ENCODE results near the gene HTR1B. TPM values are rescaled to one million over a fixed set of nuclear protein-coding genes. Genes with fewer than 3 reads are reported as not detected.
A peak's percentile ranks its signal among the peaks of the same experiment; 100 is the strongest.

The HTR1B gene
- total and polyA plus RNA-seq, 2 experiments from 2014 or later, result not detected

GRCh38 chr6:77461796-77462195, 1.5 kb downstream of the HTR1B start:
- TF ChIP-seq EZH2phosphoT487 (IDR thresholded peaks at IDR 0.05; ENCODE audit: insufficient read depth, low read depth) (no peak), EZH2 (IDR thresholded peaks at IDR 0.05; ENCODE audit: insufficient read depth, poor library complexity, severe bottlenecking) (no peak)
- Histone ChIP-seq H3K79me2 (ENCODE audit: insufficient read depth) (no peaks in the 10 kb centered on the region), H3K36me3 (ENCODE audit: low read depth) (no peaks in the 10 kb centered on the region), H3K4me2 (ENCODE audit: unreplicated experiment) (no peak overlapping the region), H3K9ac (no peak overlapping the region), H3K27me3 (replicated peaks; ENCODE audit: insufficient read depth) (peaks cover 41% of the 10 kb centered on the region), H4K20me1 (ENCODE audit: insufficient read depth) (no peaks in the 10 kb centered on the region), H3K27ac (no peak overlapping the region), H3F3A (ENCODE audit: insufficient read depth) (peaks cover 8% of the 10 kb centered on the region), H3K9me2 (ENCODE audit: insufficient read depth) (no peaks in the 10 kb centered on the region), H3K4me1 (ENCODE audit: insufficient read depth) (peaks cover 9% of the 10 kb centered on the region), H3K9me3 (ENCODE audit: low read depth) (no peaks in the 10 kb centered on the region), H2AFZ (no peak overlapping the region), H3K4me3 (no peak overlapping the region)
- no peak for DNase-seq
- WGBS, 2 experiments (ENCODE audit: low coverage in 1 of 2, low lambda C conversion rate in 2 of 2, missing lambda C conversion rate in 2 of 2), result 64 to 68% methylated on average over 8 of the region's 8 CpGs
- in situ Hi-C loops (cut with MboI), result loop anchor here (25.0 kb wide), 1 partner anchor 1524 kb away; no protein-coding TSS in a partner anchor

GRCh38 chr6:77458421-77458820, 4.9 kb downstream of the HTR1B start:
- in situ Hi-C loops (cut with MboI), result loop anchor here (10.0 to 25.0 kb wide), 2 partner anchors 764 to 1521 kb away; no protein-coding TSS in a partner anchor
- WGBS, 2 experiments (ENCODE audit: low coverage in 1 of 2, low lambda C conversion rate in 2 of 2, missing lambda C conversion rate in 2 of 2), result 88 to 91% methylated on average over 1 of the region's 1 CpG
- TF ChIP-seq EZH2phosphoT487 (IDR thresholded peaks at IDR 0.05; ENCODE audit: insufficient read depth, low read depth), result no peak
- TF ChIP-seq EZH2 (IDR thresholded peaks at IDR 0.05; ENCODE audit: insufficient read depth, poor library complexity, severe bottlenecking), result no peak
- Histone ChIP-seq H4K20me1 (ENCODE audit: insufficient read depth) (no peaks in the 10 kb centered on the region), H3K79me2 (ENCODE audit: insufficient read depth) (no peaks in the 10 kb centered on the region), H2AFZ (no peak overlapping the region), H3F3A (ENCODE audit: insufficient read depth) (peaks cover 16% of the 10 kb centered on the region), H3K4me2 (ENCODE audit: unreplicated experiment) (no peak overlapping the region), H3K27me3 (replicated peaks; ENCODE audit: insufficient read depth) (peaks cover 16% of the 10 kb centered on the region), H3K9me2 (ENCODE audit: insufficient read depth) (no peaks in the 10 kb centered on the region), H3K4me1 (ENCODE audit: insufficient read depth) (peaks cover 34% of the 10 kb centered on the region), H3K9me3 (ENCODE audit: low read depth) (no peaks in the 10 kb centered on the region), H3K36me3 (ENCODE audit: low read depth) (no peaks in the 10 kb centered on the region), H3K9ac (no peak overlapping the region), H3K27ac (no peak overlapping the region), H3K4me3 (no peak overlapping the region)
- DNase-seq, result no peak

- Histone ChIP-seq H3K4me3 (no peak overlapping the region), H3K9ac (0 out of 2 replicates have a peak overlapping the region, but pooled peaks have one; percentile 4)
These were observed 5.5 kb downstream of the HTR1B start for GRCh38 chr6:77457720-77458349.

GRCh38 chr6:77456531-77457248, 6.6 kb downstream of the HTR1B start:
- H4K20me1 ChIP-seq (ENCODE audit: insufficient read depth), result no peaks in the 10 kb centered on the region
- H3K9ac ChIP-seq, result peak overlapping the region; percentile 19; the same call in 1 of the 2 replicates
- in situ Hi-C loops (cut with MboI), result loop anchor here (10.0 to 25.0 kb wide), 2 partner anchors 762 to 1519 kb away; no protein-coding TSS in a partner anchor
- peak overlapping the region; percentile 52 for H3K4me2 ChIP-seq (ENCODE audit: unreplicated experiment)
- H2AFZ ChIP-seq, result peak overlapping the region; percentile 49
- H3K36me3 ChIP-seq (ENCODE audit: low read depth), result no peaks in the 10 kb centered on the region
- DNase-seq, result peak; percentile 97
- peaks cover 16% of the 10 kb centered on the region for H3F3A ChIP-seq (ENCODE audit: insufficient read depth)
- H3K9me3 ChIP-seq (ENCODE audit: low read depth), result no peaks in the 10 kb centered on the region
- H3K4me3 ChIP-seq, result no peak overlapping the region
- TF ChIP-seq EZH2 (IDR thresholded peaks at IDR 0.05; ENCODE audit: insufficient read depth, poor library complexity, severe bottlenecking) (no peak), EZH2phosphoT487 (IDR thresholded peaks at IDR 0.05; ENCODE audit: insufficient read depth, low read depth) (no peak)
- no peaks in the 10 kb centered on the region for H3K27me3 ChIP-seq (replicated peaks; ENCODE audit: insufficient read depth)
- H3K27ac ChIP-seq, result peak overlapping the region; percentile 76
- WGBS, 2 experiments (ENCODE audit: low coverage in 1 of 2, low lambda C conversion rate in 2 of 2, missing lambda C conversion rate in 2 of 2), result 42 to 49% methylated on average over 5 of the region's 5 CpGs
- H3K4me1 ChIP-seq (ENCODE audit: insufficient read depth), result peaks cover 34% of the 10 kb centered on the region
- no peaks in the 10 kb centered on the region for H3K9me2 ChIP-seq (ENCODE audit: insufficient read depth)
- no peaks in the 10 kb centered on the region for H3K79me2 ChIP-seq (ENCODE audit: insufficient read depth)

More at GRCh38 chr6:77457720-77458349, 5.5 kb downstream of the HTR1B start:
- Histone ChIP-seq H3K9me2 (ENCODE audit: insufficient read depth) (no peaks in the 10 kb centered on the region), H3K9me3 (ENCODE audit: low read depth) (no peaks in the 10 kb centered on the region), H4K20me1 (ENCODE audit: insufficient read depth) (no peaks in the 10 kb centered on the region), H3K4me1 (ENCODE audit: insufficient read depth) (peaks cover 34% of the 10 kb centered on the region), H3K36me3 (ENCODE audit: low read depth) (no peaks in the 10 kb centered on the region), H3K27me3 (replicated peaks; ENCODE audit: insufficient read depth) (peaks cover 10% of the 10 kb centered on the region), H3F3A (ENCODE audit: insufficient read depth) (peaks cover 16% of the 10 kb centered on the region), H3K4me2 (ENCODE audit: unreplicated experiment) (peak overlapping the region; percentile 74), H3K79me2 (ENCODE audit: insufficient read depth) (no peaks in the 10 kb centered on the region), H2AFZ (peak overlapping the region; percentile 35; the same call in 1 of the 2 replicates), H3K27ac (peak overlapping the region; percentile 76; the same call in 1 of the 2 replicates)
- in situ Hi-C loops (cut with MboI), result loop anchor here (10.0 to 25.0 kb wide), 2 partner anchors 763 to 1521 kb away; no protein-coding TSS in a partner anchor
- 18 to 24% methylated on average over 6 of the region's 6 CpGs for WGBS, 2 experiments (ENCODE audit: low coverage in 1 of 2, low lambda C conversion rate in 2 of 2, missing lambda C conversion rate in 2 of 2)
- DNase-seq, result peak; percentile 93
- no peak for TF ChIP-seq EZH2phosphoT487 (IDR thresholded peaks at IDR 0.05; ENCODE audit: insufficient read depth, low read depth)
- no peak for TF ChIP-seq EZH2 (IDR thresholded peaks at IDR 0.05; ENCODE audit: insufficient read depth, poor library complexity, severe bottlenecking)

Measured in GM23248 (cell line).